Activated CD4-positive, alpha-beta T cell treated with anti-CD3 and anti-CD28 coated beads, Interleukin-2, amount 50 U/mL, for 16 hours (primary cell): ENCODE data around the gene KCNJ16.

Experiments used
- DNase-seq: peaks from one replicate; pipeline ENCODE4 v3.0.0-alpha.2; 2020

KCNJ16 gene

DNA sequence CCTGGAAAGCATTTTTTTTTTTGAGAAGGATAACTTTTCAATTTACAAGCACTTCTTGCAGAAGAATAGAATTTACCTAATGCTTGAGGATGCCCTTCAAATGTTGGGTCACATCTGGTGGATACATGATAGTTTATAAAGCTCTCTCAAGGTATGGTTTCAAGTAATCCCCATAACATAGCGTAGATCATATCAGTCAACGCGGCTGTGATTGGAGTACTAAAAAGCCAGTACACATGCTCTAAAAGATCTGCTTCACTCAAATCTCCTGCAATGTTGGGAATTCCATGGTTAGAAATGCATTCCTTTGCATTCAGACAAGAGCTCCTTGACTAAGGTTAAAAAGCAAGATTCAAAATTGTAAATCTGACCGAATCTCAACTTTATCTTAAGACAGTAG is 3.9 kb upstream of the KCNJ16 start:
- no peak for DNase-seq

DNA sequence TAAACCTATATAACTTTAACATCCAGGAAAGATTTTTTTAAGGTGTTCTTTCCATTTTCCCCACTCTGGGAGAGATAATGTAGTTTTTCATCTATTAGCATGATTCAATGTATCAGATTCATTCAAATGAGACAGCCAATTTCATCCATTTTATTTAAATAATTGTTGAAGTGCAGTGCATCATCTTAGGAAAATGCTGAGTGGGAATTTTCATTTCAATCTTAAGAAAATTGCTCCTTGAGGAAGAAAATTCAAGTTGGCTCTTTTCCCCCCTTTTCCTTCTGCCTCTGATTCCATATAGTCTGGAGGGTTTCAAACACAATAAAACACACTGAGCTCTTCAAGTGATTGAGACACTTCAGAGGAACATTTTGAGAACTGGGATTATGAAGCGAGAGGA is 3.4 kb upstream of the KCNJ16 start:
- no peak for DNase-seq

DNA sequence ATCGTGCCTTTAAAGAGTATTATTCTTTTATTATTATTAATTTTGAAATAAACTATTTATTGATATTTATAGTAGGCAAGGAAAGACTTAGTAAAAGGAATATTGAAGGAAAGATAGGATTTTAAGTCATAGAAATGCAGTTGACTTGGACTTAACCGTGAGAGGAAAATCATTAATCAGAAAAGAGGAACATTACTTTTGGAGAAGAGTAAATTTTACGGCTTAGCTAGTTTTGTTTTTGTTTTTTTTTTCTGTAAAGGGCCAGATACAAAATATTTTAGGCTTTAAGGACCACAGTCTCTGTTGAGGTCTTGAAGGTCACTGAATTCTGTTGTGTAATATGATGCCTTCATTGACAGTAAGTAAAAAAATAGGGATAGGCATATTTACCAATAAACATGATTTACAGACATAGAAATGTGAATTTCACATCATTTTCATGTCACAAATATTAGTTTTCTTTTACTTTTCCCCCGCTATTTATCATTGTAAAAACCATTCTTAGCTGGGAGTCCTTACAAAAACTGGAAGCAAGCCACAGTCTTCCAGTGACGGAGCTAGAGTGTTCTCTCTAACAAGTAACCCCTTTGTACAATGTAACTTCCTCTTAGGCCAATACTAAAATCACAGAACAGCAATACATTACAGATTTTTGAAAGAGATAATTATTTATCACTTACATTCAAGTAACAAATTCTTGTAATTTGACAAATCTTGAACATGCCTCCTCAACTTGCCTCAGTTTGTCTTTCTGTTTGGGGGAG is 2.3 kb upstream of the KCNJ16 start:
- DNase-seq: no peak

DNA sequence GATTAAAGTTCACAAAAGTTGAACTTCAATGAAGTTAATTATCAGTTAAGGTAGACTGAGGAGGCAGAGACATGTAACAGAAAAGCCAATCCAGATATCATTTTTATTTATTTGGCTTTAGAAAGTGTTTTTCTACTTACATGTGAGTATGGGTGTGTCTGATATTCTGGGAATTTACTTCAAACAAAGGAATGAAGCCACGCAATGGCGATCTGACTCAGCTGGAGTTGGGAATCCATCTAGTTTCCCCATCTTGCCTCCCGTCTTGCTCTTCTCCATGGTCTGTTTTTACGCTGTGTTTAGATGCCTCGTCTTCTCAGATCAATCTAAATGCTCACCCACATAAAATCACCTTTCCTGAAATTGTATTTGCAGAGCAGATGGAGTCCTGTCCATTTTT is 1.7 kb upstream of the KCNJ16 start:
- no peak for DNase-seq

DNA sequence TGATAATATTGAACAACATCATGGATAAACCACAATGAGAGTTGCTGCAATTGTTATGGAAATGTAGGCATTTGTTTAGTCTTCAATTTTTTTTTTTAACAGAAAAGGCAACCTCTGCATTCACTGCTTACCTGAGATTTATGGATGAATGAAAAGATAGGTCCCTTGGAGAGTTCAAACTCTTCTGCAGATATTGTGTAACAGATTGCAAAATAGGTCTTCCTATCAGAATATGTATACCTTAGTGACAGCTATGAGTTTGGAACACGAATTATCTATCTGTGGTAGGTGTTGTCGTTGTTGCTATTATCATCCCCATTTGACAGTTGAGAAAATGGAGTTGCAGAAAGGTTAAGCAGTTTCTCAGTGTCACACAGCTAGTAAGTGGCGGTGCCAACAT is 1.2 kb upstream of the KCNJ16 start:
- no peak for DNase-seq

DNA sequence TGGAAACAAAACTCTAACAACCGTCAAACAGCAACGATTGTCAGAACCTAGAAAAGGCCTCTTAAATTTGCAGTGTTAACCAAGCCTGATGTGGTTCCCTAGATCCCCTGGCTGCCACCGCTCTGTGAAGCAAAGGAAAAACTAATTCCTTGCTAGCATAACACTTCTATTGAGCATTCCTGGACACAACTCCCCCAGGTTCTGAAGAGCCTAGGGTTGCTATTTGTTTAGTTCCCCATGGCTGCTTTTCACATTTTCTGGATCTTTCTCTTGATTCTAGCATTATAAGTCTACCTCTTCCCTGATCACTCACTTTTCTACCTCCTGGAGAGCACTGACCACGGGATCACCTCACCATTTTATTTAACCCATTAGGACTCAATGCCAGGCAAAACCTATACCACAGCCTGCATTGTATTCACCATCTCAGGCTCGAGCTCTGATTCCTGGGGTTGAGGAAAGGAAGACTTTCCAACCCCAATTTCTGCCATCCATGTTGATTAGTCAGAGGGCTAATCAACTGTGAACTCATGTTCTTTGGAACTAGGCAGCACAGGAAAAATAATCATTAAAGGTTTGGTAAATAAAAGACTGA is 692 bp upstream of the KCNJ16 start:
- no peak for DNase-seq

DNA sequence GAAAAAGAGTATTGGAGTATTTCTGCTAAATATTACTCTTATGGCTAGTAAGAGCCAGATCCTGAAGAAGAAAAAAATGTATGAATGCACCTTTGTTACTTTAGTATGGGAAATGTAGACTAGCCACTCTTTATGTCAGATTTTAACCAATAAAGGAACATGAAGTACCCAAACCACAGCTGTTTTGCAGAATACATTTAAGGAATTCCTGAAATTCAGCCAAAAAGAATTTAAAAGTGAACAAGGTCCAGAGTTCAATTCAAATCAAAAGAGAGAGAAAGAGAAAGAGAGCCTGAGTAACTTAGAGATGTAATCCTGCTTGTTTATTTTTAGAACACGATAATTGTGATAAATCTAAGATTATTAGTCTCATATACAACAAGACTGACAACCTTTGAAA is 1.2 kb downstream of the KCNJ16 start:
- no peak for DNase-seq

DNA sequence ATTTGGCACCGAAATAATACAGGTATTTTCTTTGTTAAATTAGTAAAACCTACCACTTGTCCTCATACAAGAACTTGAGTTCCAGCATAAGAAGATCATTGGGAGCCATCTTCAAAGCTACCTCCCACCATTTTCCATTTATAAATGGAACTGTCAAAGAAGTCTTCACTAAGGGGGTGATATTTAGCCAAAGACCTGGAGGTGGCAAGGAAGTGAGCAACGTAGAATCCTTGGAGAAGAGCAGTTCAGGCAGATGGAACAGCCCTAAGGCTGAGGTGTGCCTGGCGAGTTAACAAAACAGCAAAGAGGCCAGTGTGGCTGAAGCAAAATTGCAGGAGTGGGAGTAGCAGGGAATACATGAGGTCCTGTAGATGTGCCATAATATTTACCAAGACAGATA is 1.8 kb downstream of the KCNJ16 start:
- DNase-seq: no peak

DNA sequence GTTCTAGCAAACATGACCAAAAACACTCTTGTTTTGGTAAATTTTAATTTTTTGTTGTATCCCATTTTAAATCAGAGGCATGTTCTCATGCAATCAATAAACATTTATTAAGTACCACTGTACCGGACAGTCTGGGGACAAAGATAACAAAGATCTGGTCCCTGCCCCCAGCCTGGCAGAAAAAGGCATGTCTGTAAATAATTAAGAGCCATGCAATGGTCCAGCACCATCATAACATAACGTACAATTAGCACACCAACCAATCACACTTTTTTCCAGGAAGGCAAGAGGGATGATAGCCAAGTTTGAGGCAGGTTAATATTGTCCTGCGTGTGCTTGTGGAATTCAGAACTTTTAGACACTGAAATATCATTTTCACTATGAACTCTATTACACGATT is 3.5 kb downstream of the KCNJ16 start:
- DNase-seq: no peak

DNA sequence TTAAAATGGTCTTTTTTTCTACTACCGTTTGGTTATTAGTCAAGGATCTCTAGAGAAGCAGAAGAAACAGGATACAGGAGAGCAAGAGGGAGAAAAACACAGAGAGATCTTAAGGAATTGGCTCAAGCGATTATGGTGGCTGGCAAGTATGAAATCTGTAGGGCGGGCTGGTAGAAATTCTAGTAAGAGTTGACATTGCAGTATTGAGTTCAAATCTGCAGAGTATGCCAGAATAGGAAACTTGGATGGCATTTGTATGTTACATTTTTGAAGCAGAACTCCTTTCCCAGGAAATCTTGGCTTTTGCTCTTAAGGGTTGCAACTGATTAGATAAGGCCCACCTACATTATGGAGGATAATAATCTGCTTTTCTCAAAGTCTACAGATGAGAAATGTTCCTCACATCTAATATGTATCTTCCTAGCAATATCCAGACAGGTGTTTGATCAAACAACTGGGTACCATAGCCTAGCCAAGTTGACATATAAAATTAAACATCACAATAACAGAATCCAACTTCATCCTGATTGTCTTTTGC is 4.0 kb downstream of the KCNJ16 start:
- no peak for DNase-seq

DNA sequence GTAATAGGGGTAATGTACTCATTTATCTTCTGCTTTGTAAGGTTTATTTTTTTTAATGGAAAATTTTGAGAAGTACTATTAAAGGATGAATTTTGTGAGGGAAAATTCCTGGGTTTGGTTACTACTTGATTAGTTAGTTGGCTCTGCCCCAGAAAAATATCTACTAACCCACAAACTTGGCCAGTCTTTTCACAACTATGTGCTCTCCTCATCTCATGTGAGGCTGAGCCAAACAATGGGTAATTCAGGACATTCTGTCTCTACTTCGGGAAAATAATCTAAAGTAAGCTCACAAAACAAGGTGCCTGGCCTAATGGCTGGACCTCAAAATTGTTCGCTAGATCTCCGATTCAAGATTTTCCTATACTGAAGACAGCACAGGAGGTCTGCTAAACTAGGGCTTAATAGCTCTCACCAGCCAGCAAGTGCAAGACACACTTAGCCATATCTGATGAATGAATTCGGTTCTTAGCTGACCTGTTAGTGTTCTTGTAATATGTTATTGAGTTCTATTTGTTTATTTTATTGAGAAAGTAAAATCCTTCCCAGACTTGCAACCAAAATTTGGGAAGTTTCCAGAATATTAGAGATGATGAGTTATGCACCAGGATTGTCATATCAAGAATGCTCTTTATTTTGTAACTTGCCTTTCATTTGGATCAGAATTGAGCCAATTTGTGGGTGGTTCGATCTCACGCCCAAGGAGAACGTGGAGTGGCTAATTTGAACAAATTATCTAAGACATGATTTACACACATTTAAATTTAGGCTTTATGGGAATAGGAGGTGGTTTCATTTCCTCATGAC is 5.7 kb downstream of the KCNJ16 start:
- DNase-seq: no peak

DNA sequence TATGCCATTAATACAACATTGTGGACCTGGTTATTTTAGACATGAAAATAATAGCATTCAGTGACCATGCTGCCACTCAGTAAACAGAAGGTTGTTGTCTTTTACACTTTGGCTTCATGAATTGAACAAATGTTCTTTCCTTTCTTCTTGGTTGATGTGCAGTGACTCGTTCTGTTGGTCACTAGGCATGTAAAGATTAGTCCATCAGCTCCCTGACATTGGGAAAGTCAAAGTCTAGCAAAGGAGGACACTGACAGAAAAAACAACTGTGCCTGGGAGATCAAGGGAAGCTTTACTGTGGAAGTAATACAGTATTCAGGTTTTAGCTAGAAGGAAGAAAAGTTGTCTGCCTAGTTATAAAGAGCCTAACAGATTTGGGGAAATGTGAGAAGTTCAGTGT is 6.9 kb downstream of the KCNJ16 start:
- no peak for DNase-seq

DNA sequence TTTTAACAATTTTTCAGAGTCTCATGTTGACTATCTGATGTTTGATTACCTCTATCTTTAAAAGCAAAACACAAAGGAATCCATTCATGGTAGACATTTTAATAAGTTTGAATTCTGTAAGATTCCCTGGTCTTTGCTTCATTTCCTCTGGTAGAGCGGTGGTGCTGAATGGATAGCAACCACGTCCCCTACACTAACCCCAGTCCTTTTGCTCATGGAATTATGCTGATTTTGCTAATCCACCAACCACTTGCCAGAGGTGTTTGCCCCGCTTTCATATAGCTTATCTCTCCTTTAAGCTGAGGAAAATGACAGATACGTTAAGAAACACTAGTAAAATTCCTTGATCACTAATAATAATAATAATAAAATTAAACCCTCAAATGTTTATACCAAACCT is 9.5 kb downstream of the KCNJ16 start:
- no peak for DNase-seq

DNA sequence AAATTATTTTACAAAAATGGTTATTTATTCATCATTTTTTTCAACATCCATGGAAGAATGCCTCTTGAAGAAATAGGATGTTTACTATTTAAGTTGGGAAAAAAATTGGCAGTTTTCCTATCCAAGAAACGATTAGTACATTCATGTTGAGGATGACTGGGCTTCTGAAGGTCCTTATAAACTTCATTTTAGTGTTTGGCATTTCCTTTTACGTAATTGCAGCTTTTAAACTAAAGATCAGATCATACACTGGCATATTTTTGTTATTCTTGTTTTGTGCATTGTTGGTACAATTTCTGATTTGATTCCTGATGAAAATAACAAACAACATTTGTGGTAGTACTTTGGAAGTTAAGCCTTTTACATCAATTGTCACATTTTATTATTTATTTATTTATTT is 11.5 kb downstream of the KCNJ16 start:
- no peak for DNase-seq

DNA sequence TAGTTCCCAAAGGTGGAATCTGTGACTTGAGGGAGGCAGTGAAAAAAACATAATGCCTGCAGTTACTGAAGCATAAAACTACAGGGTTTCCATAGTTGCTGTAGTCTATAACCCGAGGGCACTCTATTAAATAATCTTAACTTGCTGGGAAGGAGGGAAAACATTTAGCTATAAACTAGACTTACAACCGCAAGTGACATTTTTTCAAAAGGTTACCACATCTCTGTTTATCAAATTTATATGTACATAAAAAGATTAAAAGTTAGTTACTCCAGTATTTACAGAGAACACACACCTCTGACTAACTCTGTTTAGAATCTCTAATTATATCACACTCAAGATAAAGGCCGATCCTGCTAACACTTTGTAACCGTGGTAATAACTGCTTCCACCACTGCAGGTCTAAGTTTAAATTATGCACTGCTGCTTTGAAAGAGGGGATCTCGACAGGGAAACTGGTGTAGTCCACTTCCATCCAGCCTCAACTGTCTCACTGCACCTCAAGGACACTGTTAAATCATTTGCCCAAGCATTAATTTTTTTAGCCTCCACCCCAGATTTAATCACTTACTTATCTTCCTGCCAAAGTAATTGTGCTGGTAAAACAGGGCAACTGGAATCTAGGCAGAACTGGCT is 14.6 kb downstream of the KCNJ16 start:
- DNase-seq: no peak

DNA sequence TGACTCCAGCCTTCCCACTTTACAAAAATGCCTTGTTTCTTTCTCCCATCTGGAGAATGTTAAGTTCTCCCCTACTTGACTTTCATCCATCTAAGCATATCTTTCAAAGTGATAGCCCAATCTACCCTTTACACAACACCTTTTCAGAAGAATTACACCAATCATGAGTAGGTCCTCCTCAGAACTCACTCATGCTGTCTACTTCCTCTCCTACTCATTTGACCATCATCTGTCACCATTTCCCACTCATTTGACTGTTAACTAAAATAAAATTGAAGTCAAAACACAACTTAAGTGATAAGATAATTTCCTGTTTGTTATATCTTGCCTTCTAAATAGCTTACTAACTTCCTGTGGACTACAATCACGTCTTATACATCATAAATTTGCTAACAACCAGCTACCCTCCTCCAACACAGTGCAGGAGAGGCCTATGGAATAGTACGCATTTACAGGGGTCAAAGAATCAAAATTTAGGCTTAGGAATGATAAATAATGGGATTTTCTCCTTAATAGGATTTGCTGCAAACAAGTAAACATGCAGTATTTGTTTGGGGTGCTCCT is 16.1 kb downstream of the KCNJ16 start:
- peak; percentile 6 for DNase-seq

DNA sequence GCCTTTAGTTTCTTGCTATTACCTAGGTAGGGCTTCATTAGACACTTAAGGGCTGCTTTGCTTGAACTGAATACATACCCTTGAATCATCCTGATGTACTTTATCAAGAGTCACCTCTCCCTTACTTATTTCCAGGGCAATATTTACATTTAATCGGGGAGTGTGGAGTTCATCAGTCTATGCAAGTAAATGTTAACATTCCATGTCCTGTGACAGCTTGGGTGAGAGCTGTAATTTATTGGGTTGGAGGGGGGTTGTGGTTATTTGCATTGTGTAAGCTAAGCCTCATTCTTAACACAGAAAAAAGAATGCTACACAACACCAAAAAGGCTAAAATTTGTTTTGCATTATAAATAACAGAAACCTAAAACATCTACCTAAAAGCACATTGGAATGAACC is 16.7 kb downstream of the KCNJ16 start:
- no peak for DNase-seq

DNA sequence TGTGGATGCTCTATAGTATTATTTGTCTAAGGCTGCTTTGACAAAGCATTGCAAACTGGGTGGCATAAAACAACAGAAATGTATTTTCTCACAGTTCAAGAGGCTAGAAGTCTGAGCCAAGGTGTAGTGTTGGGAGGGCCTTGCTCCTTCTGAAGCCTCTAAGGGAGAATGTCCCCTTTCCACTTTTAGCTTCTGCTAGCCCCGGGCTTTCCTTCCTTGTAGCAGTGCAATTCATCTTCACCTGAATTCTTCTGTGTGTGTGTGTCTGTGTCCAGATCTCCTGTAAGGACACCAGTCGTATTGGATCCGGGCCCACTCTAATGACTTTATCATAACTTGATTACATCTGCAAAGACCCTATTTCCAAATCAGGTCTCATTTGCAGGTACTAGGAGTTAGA is 18.1 kb downstream of the KCNJ16 start:
- no peak for DNase-seq

DNA sequence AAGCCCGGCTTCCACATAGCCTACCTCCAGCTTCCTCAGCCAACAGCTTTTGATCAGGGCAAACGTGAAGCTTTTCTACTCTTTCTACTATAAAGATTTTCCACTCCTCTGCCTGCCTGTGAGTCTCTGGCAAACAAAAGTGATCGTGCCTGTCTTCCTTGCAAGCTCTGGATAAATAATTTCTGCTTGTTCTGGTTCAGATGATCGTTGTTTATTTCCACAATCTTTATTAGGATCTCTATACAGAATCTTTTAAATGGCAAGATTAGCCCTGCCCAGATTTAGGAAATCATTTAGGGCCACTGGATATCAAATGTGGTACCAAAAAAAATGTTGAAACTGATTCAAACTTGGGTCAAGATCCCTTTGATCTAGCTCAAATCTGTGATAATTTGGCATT is 20.4 kb downstream of the KCNJ16 start:
- no peak for DNase-seq

DNA sequence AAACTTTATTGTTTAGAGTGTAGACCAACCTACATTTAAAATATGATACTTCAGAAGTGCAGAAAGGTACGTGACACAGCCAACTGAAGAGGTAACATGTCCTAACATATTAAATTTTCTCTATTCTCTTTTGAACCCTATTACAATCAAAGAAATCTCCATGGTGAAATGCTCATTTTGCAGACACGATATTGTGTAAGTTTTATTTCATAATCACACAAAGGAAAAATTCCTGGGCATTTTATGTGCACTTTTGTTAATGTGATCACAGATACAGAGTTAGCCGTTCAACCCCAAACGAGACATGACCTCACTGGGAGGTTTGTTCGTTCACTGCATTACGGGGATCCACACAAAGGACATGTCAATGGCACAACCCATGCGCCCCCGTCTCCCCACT is 21.8 kb downstream of the KCNJ16 start:
- DNase-seq: no peak

DNA sequence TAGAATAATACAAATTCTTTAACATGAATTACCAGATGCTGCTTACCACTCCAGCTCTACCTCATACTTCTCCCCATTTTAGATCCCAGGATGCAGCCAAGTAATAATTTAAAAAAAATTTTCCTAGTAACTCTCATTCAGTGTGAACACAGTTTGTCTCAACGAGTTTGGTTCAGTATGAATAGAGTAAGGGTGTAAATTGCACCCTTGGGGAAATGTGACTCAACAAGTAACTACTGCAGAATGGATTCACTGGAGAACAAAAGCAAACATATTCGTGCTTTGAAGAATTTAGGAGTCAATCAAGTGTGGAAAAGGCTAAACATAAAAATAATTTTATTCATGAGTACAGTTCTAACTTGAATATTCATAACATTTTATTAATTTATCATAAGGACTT is 23.0 kb downstream of the KCNJ16 start:
- DNase-seq: no peak

DNA sequence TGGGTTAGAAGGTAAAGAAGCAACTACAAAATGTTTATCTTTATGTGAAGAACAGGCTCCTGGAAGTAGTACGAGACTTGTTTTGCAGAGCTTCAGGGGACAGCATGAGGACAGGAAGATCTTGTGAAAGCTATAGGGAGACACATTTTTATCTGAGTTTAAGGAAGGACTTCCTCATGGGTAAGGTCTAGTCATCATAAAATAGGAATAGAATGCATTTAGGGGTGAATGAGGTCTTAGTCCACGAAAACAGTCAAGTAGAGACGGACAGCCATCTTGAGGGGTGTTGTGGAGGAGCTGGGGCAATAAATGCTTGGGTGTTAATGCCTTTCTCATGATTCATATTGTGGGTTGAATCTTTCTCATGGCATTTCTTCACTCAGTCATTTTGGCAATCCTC is 24.3 kb downstream of the KCNJ16 start:
- no peak for DNase-seq

DNA sequence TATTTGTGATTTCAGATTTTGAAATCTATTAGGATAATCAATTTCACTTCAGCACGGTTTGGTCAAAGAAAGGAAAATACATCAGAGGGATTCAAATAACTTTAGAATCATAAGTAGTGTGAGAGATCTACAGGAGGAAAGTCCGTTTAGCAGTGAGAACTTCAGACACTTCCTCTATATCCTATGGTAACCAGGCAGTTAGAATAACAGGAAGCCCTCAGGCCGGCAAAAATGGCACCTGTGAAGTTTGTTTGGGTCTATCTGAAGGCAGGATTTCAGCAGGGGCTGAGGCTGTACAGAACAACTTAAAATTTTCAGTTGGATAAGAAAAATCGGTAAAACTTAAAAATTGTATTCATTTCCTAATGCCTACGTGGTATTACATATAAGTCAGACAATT is 24.9 kb downstream of the KCNJ16 start:
- no peak for DNase-seq
